Measurements from ENCODE around the gene RETREG1.

GRCh38 chr5:16477541-16477940 lies 139.3 kb downstream of the RETREG1 start:
- TF ChIP-seq CTCF (tag by site-specific recombination; IDR thresholded peaks at IDR 0.05) (no peak), PRDM6 (tag by site-specific recombination; IDR thresholded peaks at IDR 0.05) (no peak)
